HCT116 (cell line): ENCODE results near the gene VWA7. TPM values are rescaled to one million over a fixed set of nuclear protein-coding genes. Genes with fewer than 3 reads are reported as not detected.

Experiments used
- ATAC-seq: fragments of 200-7000 bp; cut with Tn5 transposase; 2 replicates; pipeline ENCODE4 v1.9.1; 2020; ENCODE audit warnings: mild to moderate bottlenecking, moderate library complexity
- BruUV-seq: library from RNA; stranded (reverse); fragments of 400-500 nt; replicated peaks from 2 replicates; lab custom pipeline; 2021; lab: Mats Ljungman, UMichigan
- CTCF ChIA-PET: fragments of 300-600 bp; sonication (Branson Sonifier 250); formaldehyde crosslinking; loops from one replicate; lab custom pipeline; 2021; ENCODE audit warnings: antibody characterized with exemption; lab: Charles Lee
- POLR2A ChIA-PET: fragments of 300-600, 350-600 bp; sonication (Branson Sonifier 250); formaldehyde crosslinking; loops from one replicate; lab custom pipeline; 2021; ENCODE audit warnings: antibody characterized with exemption; lab: Charles Lee
- RAD21 ChIA-PET, 2 experiments: fragments of 300-600 bp; sonication (Branson Sonifier 250); formaldehyde crosslinking; loops; one replicate each; lab custom pipeline; 2023; ENCODE audit warnings: low total read pairs in 2 of 2; ENCODE audit not compliant: uncharacterized antibody in 2 of 2, unreplicated experiment in 2 of 2, low non-redundant PET in 1 of 2; lab: Charles Lee
- DNase-seq: peaks from one replicate; pipeline ENCODE4 v3.0.0-alpha.2; 2010; ENCODE audit warnings: low read depth, low spot score
- H2AFZ ChIP-seq: fragments of 200-600 bp; shearing (Covaris generic), sonication (generic); 2 replicates; pipeline ENCODE4 v1.6.1; 2017; ENCODE audit warnings: low read depth, mixed run types, mixed read lengths, antibody characterized with exemption, low read length; ENCODE audit not compliant: poor library complexity, severe bottlenecking
- H3K27ac ChIP-seq: 2 replicates; pipeline ENCODE4 v1.5.1; 2012; ENCODE audit warnings: low read depth, low read length
- H3K27me3 ChIP-seq: fragments of 200-600 bp; sonication (generic); 2 replicates; pipeline ENCODE4 v1.6.1; 2016; ENCODE audit warnings: mixed run types, low read length, mixed read lengths; ENCODE audit not compliant: insufficient read depth
- H3K36me3 ChIP-seq, 2 experiments: fragments of 200-500 bp in 1 of 2; fragments of 200-600 bp in 1 of 2; sonication (Bioruptor generic) in 1 of 2; sonication (generic) in 1 of 2; 2 replicates each; pipeline versions ENCODE4 v1.5.1 to v1.6.1; 2014 to 2016; ENCODE audit warnings: low read length in 2 of 2, inconsistent platforms in 1 of 2, mixed read lengths in 1 of 2, mixed run types in 1 of 2; ENCODE audit not compliant: insufficient read depth in 2 of 2, control insufficient read depth in 1 of 2
- H3K4me1 ChIP-seq, 2 experiments: fragments of 200-600 bp in 1 of 2; sonication (generic) in 1 of 2; 2 replicates each; pipeline versions ENCODE4 v1.5.1 to v1.6.1; 2012 to 2017; ENCODE audit warnings: low read length in 2 of 2, inconsistent platforms in 1 of 2, mild to moderate bottlenecking in 1 of 2, mixed read lengths in 1 of 2, mixed run types in 1 of 2, moderate library complexity in 1 of 2; ENCODE audit not compliant: insufficient read depth in 2 of 2, control insufficient read depth in 1 of 2
- H3K4me2 ChIP-seq: fragments of 200-600 bp; sonication (generic); 2 replicates; pipeline ENCODE4 v1.6.1; 2017; ENCODE audit warnings: mixed run types, low read length, mixed read lengths
- H3K4me3 ChIP-seq, 2 experiments: fragments of 200-600 bp in 1 of 2; sonication (generic) in 1 of 2; replicated peaks in 1 of 2; 2 replicates each; pipeline ENCODE4 v1.5.1; 2011 to 2016; ENCODE audit warnings: low read length in 2 of 2, control low read depth in 1 of 2, low read depth in 1 of 2, mild to moderate bottlenecking in 1 of 2, mixed read lengths in 1 of 2, mixed run types in 1 of 2
- H3K79me2 ChIP-seq: fragments of 200-600 bp; sonication (generic); 2 replicates; pipeline ENCODE4 v1.6.1; 2017; ENCODE audit warnings: mild to moderate bottlenecking, mixed run types, low read length, moderate library complexity, mixed read lengths; ENCODE audit not compliant: insufficient read depth
- H3K9ac ChIP-seq: fragments of 200-600 bp; sonication (generic); 2 replicates; pipeline ENCODE4 v1.6.1; 2016; ENCODE audit warnings: low read length, mixed read lengths
- H3K9me2 ChIP-seq: fragments of 200-600 bp; sonication (generic), shearing (Covaris generic); 2 replicates; pipeline ENCODE4 v1.6.1; 2017; ENCODE audit warnings: mixed run types, mild to moderate bottlenecking, moderate library complexity; ENCODE audit not compliant: insufficient read depth
- H3K9me3 ChIP-seq, 2 experiments: fragments of 200-500 bp in 1 of 2; fragments of 200-600 bp in 1 of 2; sonication (Bioruptor generic) in 1 of 2; sonication (generic) in 1 of 2; 2 replicates each; pipeline ENCODE4 v1.6.1; 2014 to 2017; ENCODE audit warnings: low read length in 2 of 2, mixed read lengths in 2 of 2, inconsistent platforms in 1 of 2, low read depth in 1 of 2, mild to moderate bottlenecking in 1 of 2, mixed run types in 1 of 2, moderate library complexity in 1 of 2; ENCODE audit not compliant: control insufficient read depth in 1 of 2, insufficient read depth in 1 of 2
- H4K20me1 ChIP-seq: fragments of 200-600 bp; sonication (generic), shearing (Covaris generic); 2 replicates; pipeline ENCODE4 v1.6.1; 2017; ENCODE audit warnings: mixed run types, mild to moderate bottlenecking, moderate library complexity; ENCODE audit not compliant: insufficient read depth
- POLR2AphosphoS5 ChIP-seq: IDR thresholded peaks from 2 replicates; pipeline ENCODE4 v1.6.1; 2011; ENCODE audit warnings: mild to moderate bottlenecking, low read depth, low read length, moderate library complexity
- intact Hi-C: fragments of 100-400 bp; cut with micrococcal nuclease; formaldehyde crosslinking; loops from 2 replicates; pipeline ENCODE4 v1.10.0; 2022
- total RNA-seq: library from RNA; stranded (reverse); gene quantifications from one replicate; pipeline ENCODE4 v1.2.1, GENCODE V29; 2021; ENCODE audit not compliant: unreplicated experiment
- TF ChIP-seq, protein P1 (sequence below), 3 experiments: fragments of 200-600 bp in 1 of 3; sonication (generic) in 1 of 3; IDR thresholded peaks in 2 of 3; conservative IDR thresholded peaks in 1 of 3; 2 replicates each; pipeline ENCODE4 v1.5.1; 2012 to 2017; ENCODE audit warnings: low read depth in 2 of 3, low read length in 2 of 3, antibody characterized with exemption in 1 of 3, borderline replicate concordance in 1 of 3, control low read depth in 1 of 3, mild to moderate bottlenecking in 1 of 3, mixed read lengths in 1 of 3, mixed run types in 1 of 3, moderate library complexity in 1 of 3; ENCODE audit not compliant: insufficient read depth in 1 of 3
- TF ChIP-seq, protein P2 (sequence below): IDR thresholded peaks from 2 replicates; pipeline ENCODE4 v1.6.1; 2012

VWA7 gene
- total RNA-seq, 1 experiment from 2014 or later, result 14.6 TPM

DNA sequence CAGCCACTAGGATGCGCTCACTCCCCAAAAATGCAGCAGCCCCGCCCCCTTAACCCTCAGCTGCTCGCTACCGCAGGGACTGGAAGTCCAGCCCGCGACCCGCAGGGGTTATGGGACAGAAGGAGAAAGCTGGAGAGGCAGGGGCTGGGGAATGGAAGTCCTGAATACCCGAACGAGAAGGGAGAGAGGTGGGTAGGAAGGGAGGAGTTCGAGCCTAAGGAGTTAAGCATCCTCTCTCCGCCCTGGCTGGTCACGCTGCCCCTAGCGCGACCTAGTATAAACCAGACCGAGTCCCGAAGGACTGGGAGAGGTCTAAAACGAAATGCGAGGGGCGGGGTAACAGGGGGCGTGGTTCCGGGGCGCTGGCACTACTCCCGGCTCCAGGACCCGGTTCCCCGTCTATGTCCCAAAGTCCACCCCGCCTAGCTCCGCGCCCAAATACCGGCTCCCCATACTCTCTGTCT is 47.6 kb downstream of the VWA7 start:
- Histone ChIP-seq H3K4me2 (peak overlapping the region; percentile 98), H3K4me1 (peaks cover 12 to 35% of the 10 kb centered on the region in 2 experiments), H3K9me2 (no peaks in the 10 kb centered on the region), H3K4me3 (peak overlapping the region; percentile 70 to 72), H3K27ac (peak overlapping the region; percentile 90), H2AFZ (no peak overlapping the region), H3K9ac (peak overlapping the region; percentile 72), H3K79me2 (peaks cover 24% of the 10 kb centered on the region), H3K9me3 (no peaks in the 10 kb centered on the region), H3K27me3 (no peaks in the 10 kb centered on the region), H4K20me1 (no peaks in the 10 kb centered on the region; the same call in 1 of the 2 replicates), H3K36me3 (peaks cover 28 to 31% of the 10 kb centered on the region in 2 experiments)
- CTCF ChIA-PET, result interaction anchor here (0.6 to 2.3 kb wide), 4 partner anchors 9 to 133 kb away, joined by 3 to 13 read pairs (median 8); partner anchors contain the start of gene NEU1
- POLR2A ChIA-PET, result interaction anchor here (0.6 to 2.2 kb wide), 5 partner anchors 10 to 98 kb away, joined by 3 to 12 read pairs (median 8); partner anchors contain the start of genes ABHD16A, HSPA1B, LY6G5C and MSH5
- no TSS peak for BruUV-seq
- ATAC-seq (peak; percentile 82), DNase-seq (peak; percentile 70)
- RAD21 ChIA-PET, result interaction anchor here in 1 of 2 experiments (0.6 to 0.7 kb wide), 2 partner anchors 18 to 26 kb away, joined by 3 read pairs; partner anchors contain the start of gene ABHD16A
- TF ChIP-seq, protein P1, sequence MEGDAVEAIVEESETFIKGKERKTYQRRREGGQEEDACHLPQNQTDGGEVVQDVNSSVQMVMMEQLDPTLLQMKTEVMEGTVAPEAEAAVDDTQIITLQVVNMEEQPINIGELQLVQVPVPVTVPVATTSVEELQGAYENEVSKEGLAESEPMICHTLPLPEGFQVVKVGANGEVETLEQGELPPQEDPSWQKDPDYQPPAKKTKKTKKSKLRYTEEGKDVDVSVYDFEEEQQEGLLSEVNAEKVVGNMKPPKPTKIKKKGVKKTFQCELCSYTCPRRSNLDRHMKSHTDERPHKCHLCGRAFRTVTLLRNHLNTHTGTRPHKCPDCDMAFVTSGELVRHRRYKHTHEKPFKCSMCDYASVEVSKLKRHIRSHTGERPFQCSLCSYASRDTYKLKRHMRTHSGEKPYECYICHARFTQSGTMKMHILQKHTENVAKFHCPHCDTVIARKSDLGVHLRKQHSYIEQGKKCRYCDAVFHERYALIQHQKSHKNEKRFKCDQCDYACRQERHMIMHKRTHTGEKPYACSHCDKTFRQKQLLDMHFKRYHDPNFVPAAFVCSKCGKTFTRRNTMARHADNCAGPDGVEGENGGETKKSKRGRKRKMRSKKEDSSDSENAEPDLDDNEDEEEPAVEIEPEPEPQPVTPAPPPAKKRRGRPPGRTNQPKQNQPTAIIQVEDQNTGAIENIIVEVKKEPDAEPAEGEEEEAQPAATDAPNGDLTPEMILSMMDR (IDR thresholded peaks at IDR 0.05 in 2 of 3, conservative IDR thresholded peaks at IDR 0.05 in 1 of 3; ENCODE audit: borderline replicate concordance in 1 of 3, insufficient read depth in 1 of 3, low read depth in 2 of 3, low read length in 2 of 3), result peak in 2 of 3 experiments; percentile 50 to 64; a peak in 1 of 6 replicates
- peak; percentile 73; the same call in 1 of the 2 replicates for TF ChIP-seq POLR2AphosphoS5
- TF ChIP-seq, protein P2, sequence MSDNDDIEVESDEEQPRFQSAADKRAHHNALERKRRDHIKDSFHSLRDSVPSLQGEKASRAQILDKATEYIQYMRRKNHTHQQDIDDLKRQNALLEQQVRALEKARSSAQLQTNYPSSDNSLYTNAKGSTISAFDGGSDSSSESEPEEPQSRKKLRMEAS, result no peak
- intact Hi-C loops, result no loop called here
